HG02938 (cell line): Measurements from ENCODE around the gene SEPTIN2.
"Not testable (repeated sequence)": the region's sequence is repeated elsewhere in the genome, so short reads cannot be mapped to it uniquely, and the experiment has no call there.

Experiments
- ATAC-seq: cut with Tn5 transposase; IDR thresholded peaks from one replicate; pipeline ENCODE4 v1.9.1; 2021; ENCODE audit warnings: mild to moderate bottlenecking, moderate library complexity; ENCODE audit not compliant: unreplicated experiment

SEPTIN2 gene

GRCh38 chr2:241378816-241379215, 63.1 kb downstream of the SEPTIN2 start:
- no peak for ATAC-seq

DNA sequence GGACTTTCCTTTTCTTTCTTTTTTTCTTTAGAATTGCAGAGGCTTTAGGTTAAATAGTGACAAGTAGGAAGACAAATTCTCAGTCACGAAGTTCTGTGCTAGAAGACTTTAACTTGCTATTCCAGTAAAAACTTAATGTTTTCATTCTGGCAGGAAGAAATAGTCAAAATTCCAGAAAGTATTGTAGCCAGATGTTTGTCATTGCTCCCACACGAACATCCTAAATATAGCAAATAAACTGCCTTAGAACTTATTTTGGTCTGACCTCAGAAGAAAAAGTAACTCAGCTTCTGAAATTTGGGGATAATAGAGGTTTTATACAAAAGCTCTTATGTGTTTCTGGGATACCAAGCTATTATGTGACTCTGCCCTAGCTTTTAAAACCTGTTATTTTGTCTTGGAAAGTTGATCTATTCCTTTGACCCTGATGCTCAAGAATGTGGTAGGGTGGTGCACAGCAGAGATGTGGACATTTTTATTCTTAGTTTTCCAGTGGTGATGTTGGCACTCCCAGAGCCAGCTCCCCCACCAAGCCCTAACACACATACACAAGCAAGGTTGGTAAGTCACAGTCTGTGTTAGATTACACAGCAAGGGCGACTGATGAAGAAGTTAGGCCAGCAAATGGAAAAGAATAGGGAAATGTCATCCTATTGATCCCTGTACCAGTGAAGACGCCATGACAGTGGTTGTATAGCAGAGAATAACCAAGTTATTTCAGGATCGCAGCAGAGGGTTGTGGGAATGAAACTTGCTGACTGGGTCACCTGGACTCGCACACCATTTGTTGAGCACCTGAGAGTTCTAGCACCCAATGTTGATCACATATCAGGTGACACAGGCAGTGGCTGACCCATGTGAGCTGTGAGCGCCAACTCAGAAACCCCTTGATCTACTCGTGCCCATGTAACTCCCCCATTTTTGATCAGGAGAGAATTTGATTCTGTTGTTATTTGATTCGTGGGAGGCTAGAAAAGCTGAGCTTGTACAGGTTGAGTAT, 64.1 kb downstream of the SEPTIN2 start:
- ATAC-seq, result no peak

- ATAC-seq, result no peak
Measured at GRCh38 chr2:241381872-241382271, 66.1 kb downstream of the SEPTIN2 start.

- ATAC-seq, result not testable (repeated sequence)
Measured at GRCh38 chr2:241385450-241385849, 69.7 kb downstream of the SEPTIN2 start.

- ATAC-seq, result no peak
Measured at GRCh38 chr2:241386519-241386918, 70.8 kb downstream of the SEPTIN2 start.

- no peak for ATAC-seq
Measured at GRCh38 chr2:241389697-241390096, 74.0 kb downstream of the SEPTIN2 start.

DNA sequence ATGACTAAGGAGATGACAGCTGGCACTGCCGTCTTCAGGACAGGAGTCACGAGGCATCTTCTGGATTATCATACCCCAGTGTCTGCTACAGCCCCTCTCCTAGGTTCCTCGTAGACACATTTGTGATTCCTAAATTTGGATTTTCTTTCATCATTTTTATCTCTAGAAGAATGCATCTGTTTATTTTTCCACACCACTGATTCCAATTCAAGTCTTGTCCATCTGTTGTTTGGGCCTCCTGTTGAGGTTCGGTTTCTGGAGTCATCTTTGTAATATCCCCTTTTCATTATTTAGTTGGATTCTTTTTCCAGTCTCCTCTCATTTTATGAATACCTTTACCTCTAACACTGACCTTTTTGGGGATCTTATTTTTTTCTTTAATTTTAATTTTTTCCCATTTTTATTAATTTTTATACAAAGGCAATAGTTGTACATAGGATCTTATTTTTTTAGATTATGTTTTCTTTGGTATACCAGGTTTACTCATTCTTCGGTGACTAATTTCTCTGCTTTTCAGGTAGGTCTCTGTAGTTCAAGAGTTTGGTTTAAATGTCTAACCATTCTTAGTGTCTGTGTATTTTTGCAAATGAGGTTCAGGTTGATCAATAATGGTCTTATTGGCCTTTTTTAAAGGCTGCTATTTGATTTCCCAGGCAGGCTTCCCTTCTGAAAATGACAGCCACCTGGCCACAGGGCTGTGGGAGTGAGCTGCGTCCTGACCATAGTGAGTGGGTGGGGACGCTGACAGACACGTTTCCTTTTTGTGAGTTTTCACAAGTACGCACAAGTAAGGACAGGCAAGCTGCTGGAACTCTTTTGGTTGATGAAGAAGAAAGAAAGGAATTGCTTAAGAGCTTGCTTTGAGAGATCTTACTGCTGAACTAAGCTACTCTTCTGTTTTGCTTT, 74.8 kb downstream of the SEPTIN2 start:
- no peak for ATAC-seq

GRCh38 chr2:241391892-241392665, 76.4 kb downstream of the SEPTIN2 start:
- ATAC-seq, result no peak

GRCh38 chr2:241392753-241393152, 77.0 kb downstream of the SEPTIN2 start:
- ATAC-seq, result not testable (repeated sequence)

DNA sequence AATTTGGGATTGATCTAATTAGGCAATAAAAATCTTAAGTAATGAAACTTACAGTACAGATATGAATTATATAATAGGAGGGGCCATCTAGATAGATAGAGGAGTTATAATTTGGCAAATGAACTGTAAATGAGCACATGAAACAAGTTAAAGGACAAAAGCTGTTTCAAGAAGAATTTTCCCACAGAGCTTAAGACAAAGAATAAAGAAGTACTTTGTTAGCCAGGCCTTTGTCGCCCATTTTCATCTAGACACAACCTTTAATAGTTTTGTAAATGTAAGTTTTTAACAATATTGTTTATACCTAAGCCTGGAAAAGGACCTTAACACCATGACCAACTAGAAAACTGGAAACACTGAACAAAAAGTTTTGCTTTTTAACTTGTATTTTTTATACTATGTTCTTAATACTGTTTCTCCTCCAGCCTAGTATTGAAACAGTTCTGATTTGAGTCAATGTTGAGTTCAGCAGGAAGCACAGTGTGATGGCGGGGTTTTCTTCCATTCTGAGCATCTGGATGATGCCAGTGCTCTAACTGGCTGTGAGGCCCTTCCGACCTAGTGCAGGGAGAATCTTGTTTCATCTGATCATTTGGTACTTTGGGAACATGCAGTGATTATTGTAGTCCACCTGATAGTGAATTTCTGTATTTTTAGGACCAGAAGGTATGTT, 77.9 kb downstream of the SEPTIN2 start:
- no peak for ATAC-seq

GRCh38 chr2:241396809-241397208, 81.1 kb downstream of the SEPTIN2 start:
- ATAC-seq, result not testable (repeated sequence)

DNA sequence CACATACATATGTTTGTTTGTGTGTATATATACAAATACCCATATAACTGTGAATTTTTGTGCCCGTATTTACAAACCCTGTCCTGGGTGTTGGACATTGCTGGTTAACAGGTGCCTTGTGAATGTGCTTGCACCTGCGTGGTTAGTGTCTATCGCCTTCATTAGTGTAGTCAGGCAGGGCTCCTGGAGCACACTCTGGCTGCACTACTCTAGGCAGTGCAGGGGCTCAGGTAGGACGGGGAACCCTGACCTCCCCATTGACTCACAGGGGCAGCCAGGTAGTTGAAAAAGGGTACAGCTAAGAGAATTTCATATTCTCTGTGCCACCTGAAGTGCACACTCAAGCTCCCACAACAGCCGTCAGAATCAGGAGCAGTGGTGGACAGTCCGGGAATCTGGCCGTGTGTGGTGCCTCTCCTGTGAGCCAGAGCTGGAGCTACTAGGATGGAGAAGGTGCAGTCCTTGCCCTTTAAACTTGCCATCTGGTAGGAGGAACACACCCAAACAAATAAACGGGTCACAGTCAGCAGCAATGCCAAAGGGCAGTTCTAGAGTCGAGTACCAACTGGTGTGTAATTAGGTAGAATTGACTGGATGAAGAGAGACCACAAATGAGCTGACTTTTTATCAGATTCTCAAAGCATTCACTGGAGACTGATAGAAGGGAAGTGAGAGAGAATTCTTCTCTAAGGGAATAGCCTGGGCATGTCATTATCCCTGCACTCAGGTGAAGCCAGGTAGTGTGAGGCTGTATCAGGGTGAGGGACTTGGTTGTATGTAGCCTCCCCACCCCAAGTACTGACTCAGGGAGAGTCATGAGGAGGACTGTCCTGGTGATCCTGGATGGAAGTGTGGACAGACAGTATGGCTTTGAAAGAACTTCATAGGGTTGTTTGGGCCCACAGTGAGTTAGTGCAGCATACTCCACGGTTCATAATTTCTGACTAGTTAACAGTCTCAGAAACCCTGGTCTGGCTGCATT, 84.5 kb downstream of the SEPTIN2 start:
- no peak for ATAC-seq
